Stimulated activated CD4-positive, alpha-beta T cell treated with anti-CD3 and anti-CD28 coated beads, Interleukin-4, amount 100 ng/mL, for 1 hour (primary cell): ENCODE data around the gene ZDHHC14.
"Not testable (repeated sequence)": the region's sequence is repeated elsewhere in the genome, so short reads cannot be mapped to it uniquely, and the experiment has no call there.

ENCODE experiments used
- DNase-seq: peaks from one replicate; pipeline ENCODE4 v3.0.0-alpha.2; 2020

ZDHHC14 gene

GRCh38 chr6:157708239-157708638 lies 327.2 kb downstream of the ZDHHC14 start:
- DNase-seq = no peak

- no peak for DNase-seq
Observed at GRCh38 chr6:157708933-157709332, 327.9 kb downstream of the ZDHHC14 start.

GRCh38 chr6:157709555-157709954 lies 328.6 kb downstream of the ZDHHC14 start:
- no peak for DNase-seq

GRCh38 chr6:157710604-157711003 lies 329.6 kb downstream of the ZDHHC14 start:
- no peak for DNase-seq

- no peak for DNase-seq
Observed at GRCh38 chr6:157711060-157711459, 330.1 kb downstream of the ZDHHC14 start.

GRCh38 chr6:157712585-157713295 lies 331.8 kb downstream of the ZDHHC14 start:
- DNase-seq = no peak

- no peak for DNase-seq
Observed at GRCh38 chr6:157713451-157714152, 332.6 kb downstream of the ZDHHC14 start.

GRCh38 chr6:157714153-157714490 lies 333.1 kb downstream of the ZDHHC14 start:
- DNase-seq = no peak

GRCh38 chr6:157715728-157716164 lies 334.8 kb downstream of the ZDHHC14 start:
- DNase-seq = no peak

- DNase-seq = no peak
Observed at GRCh38 chr6:157716251-157716995, 335.4 kb downstream of the ZDHHC14 start.

- DNase-seq = no peak
Observed at GRCh38 chr6:157717340-157717748, 336.4 kb downstream of the ZDHHC14 start.

GRCh38 chr6:157718503-157719187 lies 337.7 kb downstream of the ZDHHC14 start:
- DNase-seq = no peak

GRCh38 chr6:157720964-157721363 lies 340.0 kb downstream of the ZDHHC14 start:
- DNase-seq = not testable (repeated sequence)

- DNase-seq = no peak
Observed at GRCh38 chr6:157721426-157721825, 340.4 kb downstream of the ZDHHC14 start.

GRCh38 chr6:157721830-157722229 lies 340.8 kb downstream of the ZDHHC14 start:
- no peak for DNase-seq

GRCh38 chr6:157723376-157723775 lies 342.4 kb downstream of the ZDHHC14 start:
- no peak for DNase-seq

- DNase-seq = no peak
Observed at GRCh38 chr6:157724138-157724820, 343.3 kb downstream of the ZDHHC14 start.

GRCh38 chr6:157724960-157725741 lies 344.2 kb downstream of the ZDHHC14 start:
- DNase-seq = no peak

GRCh38 chr6:157725836-157726235 lies 344.8 kb downstream of the ZDHHC14 start:
- DNase-seq = no peak

- DNase-seq = no peak
Observed at GRCh38 chr6:157726892-157727628, 346.1 kb downstream of the ZDHHC14 start.
